HepG2 (cell line): ENCODE measurements around the gene TBC1D24. TPM values are rescaled to one million over a fixed set of nuclear protein-coding genes. Genes with fewer than 3 reads are reported as not detected.

ENCODE experiments used
- CBX2 ChIP-seq, 2 experiments: fragments of 200-600 bp in 1 of 2; sonication (generic); formaldehyde crosslinking in 1 of 2; IDR thresholded peaks; 2 replicates each; pipeline versions ENCODE4 v1.7.0 to v1.8.1; 2018 to 2022; ENCODE audit warnings: low read depth in 2 of 2, low read length in 1 of 2, mild to moderate bottlenecking in 1 of 2, missing genetic modification reagents in 1 of 2
- MTA3 ChIP-seq: sonication (generic); formaldehyde crosslinking; IDR thresholded peaks from 2 replicates; pipeline ENCODE4 v1.4.0; 2020; ENCODE audit warnings: missing genetic modification reagents
- NFKB2 ChIP-seq: sonication (generic); formaldehyde crosslinking; IDR thresholded peaks from 2 replicates; pipeline ENCODE4 v1.4.0; 2020; ENCODE audit warnings: missing genetic modification reagents, borderline replicate concordance
- PAXIP1 ChIP-seq: sonication (generic); formaldehyde crosslinking; conservative IDR thresholded peaks from 2 replicates; pipeline ENCODE4 v1.4.0; 2020; ENCODE audit warnings: mild to moderate bottlenecking, missing genetic modification reagents, moderate library complexity
- SOX13 ChIP-seq, 3 experiments: fragments of 450-650 bp in 1 of 3; sonication (generic) in 1 of 3; formaldehyde crosslinking in 1 of 3; IDR thresholded peaks in 2 of 3; conservative IDR thresholded peaks in 1 of 3; 2 replicates each; pipeline versions ENCODE4 v1.5.0 to v1.6.1; 2016 to 2020; ENCODE audit warnings: antibody characterized with exemption in 1 of 3, mild to moderate bottlenecking in 1 of 3, missing compliant biosample characterization in 1 of 3, missing genetic modification reagents in 1 of 3, moderate library complexity in 1 of 3
- ZBTB3 ChIP-seq: sonication (generic); formaldehyde crosslinking; IDR thresholded peaks from 2 replicates; pipeline ENCODE4 v1.4.0; 2020; ENCODE audit warnings: low read depth, mild to moderate bottlenecking, moderate library complexity, missing genetic modification reagents, borderline replicate concordance
- ZNF101 ChIP-seq: sonication (generic); formaldehyde crosslinking; IDR thresholded peaks from 2 replicates; pipeline ENCODE4 v1.4.0; 2020; ENCODE audit warnings: mild to moderate bottlenecking, low read depth, missing genetic modification reagents, borderline replicate concordance
- ZSCAN20 ChIP-seq: sonication (generic); formaldehyde crosslinking; IDR thresholded peaks from 2 replicates; pipeline ENCODE4 v1.4.0; 2020; ENCODE audit warnings: missing genetic modification reagents, mild to moderate bottlenecking, borderline replicate concordance
- polyA plus RNA-seq, 8 experiments: library from polyadenylated mRNA; depleted of rRNA in 3 of 8; stranded (reverse) in 7 of 8; unstranded in 1 of 8; fragments of >200 nt; fragmentation: Illumina TruSeq in 4 of 8; extraction: Trizol in 4 of 8; gene quantifications; 2 replicates each; pipeline versions ENCODE4 v1.2.1 to v1.2.3, GENCODE V29; 2011 to 2016; ENCODE audit warnings: low read depth in 4 of 8, missing spikeins in 1 of 8, mixed read lengths in 1 of 8; ENCODE audit not compliant: insufficient read depth in 1 of 8
- total RNA-seq, 5 experiments: library from RNA; depleted of rRNA; stranded (reverse); fragments of >200 nt; fragmentation: Illumina TruSeq; extraction: Trizol; gene quantifications; 2 replicates each; pipeline ENCODE4 v1.2.3, GENCODE V29; 2016; ENCODE audit warnings: low read depth in 1 of 5
- TF ChIP-seq, protein P1 (sequence below): sonication (generic); formaldehyde crosslinking; IDR thresholded peaks from 2 replicates; pipeline ENCODE4 v1.8.0; 2022; ENCODE audit warnings: mild to moderate bottlenecking, missing genetic modification reagents; ENCODE audit not compliant: insufficient replicate concordance
- TF ChIP-seq, protein P2 (sequence below), 2 experiments: fragments of 450-650 bp in 1 of 2; sonication (generic) in 1 of 2; formaldehyde crosslinking in 1 of 2; IDR thresholded peaks; 2 replicates each; pipeline versions ENCODE4 v1.6.1 to v1.8.0; 2016 to 2022; ENCODE audit warnings: antibody characterized with exemption in 1 of 2, mild to moderate bottlenecking in 1 of 2, missing genetic modification reagents in 1 of 2
- TF ChIP-seq, protein P3 (sequence below): IDR thresholded peaks from 2 replicates; pipeline ENCODE4 v1.6.1; 2012; ENCODE audit warnings: low read depth, low read length, improper control_type of control experiment

The TBC1D24 gene
- total and polyA plus RNA-seq, 2 of the 13 experiments (the other 11 are each of a cell fraction or from before 2014, with no cell fraction given): 7.7 to 13.7 TPM

GRCh38 chr16:2476741-2477140 lies 1.8 kb downstream of the TBC1D24 start (continued):
- TF ChIP-seq PAXIP1 (CRISPR knock-in tag) (peak; percentile 59), SOX13 (IDR thresholded peaks at IDR 0.05) (no peak), SOX13 (CRISPR knock-in tag; conservative IDR thresholded peaks at IDR 0.05 in 1 of 2, IDR thresholded peaks at IDR 0.05 in 1 of 2) (peak in 1 of 2 experiments; percentile 66; a peak in 2 of 4 replicates), CBX2 (IDR thresholded peaks at IDR 0.05; ENCODE audit: low read depth, low read length) (no peak), CBX2 (CRISPR knock-in tag; IDR thresholded peaks at IDR 0.05; ENCODE audit: low read depth) (no peak), MTA3 (CRISPR knock-in tag) (no peak), NFKB2 (CRISPR knock-in tag) (no peak), ZNF101 (CRISPR knock-in tag) (no peak), ZSCAN20 (CRISPR knock-in tag) (no peak), ZBTB3 (no peak)
- TF ChIP-seq, protein P1, sequence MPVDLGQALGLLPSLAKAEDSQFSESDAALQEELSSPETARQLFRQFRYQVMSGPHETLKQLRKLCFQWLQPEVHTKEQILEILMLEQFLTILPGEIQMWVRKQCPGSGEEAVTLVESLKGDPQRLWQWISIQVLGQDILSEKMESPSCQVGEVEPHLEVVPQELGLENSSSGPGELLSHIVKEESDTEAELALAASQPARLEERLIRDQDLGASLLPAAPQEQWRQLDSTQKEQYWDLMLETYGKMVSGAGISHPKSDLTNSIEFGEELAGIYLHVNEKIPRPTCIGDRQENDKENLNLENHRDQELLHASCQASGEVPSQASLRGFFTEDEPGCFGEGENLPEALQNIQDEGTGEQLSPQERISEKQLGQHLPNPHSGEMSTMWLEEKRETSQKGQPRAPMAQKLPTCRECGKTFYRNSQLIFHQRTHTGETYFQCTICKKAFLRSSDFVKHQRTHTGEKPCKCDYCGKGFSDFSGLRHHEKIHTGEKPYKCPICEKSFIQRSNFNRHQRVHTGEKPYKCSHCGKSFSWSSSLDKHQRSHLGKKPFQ (CRISPR knock-in tag): no peak
- TF ChIP-seq, protein P2, sequence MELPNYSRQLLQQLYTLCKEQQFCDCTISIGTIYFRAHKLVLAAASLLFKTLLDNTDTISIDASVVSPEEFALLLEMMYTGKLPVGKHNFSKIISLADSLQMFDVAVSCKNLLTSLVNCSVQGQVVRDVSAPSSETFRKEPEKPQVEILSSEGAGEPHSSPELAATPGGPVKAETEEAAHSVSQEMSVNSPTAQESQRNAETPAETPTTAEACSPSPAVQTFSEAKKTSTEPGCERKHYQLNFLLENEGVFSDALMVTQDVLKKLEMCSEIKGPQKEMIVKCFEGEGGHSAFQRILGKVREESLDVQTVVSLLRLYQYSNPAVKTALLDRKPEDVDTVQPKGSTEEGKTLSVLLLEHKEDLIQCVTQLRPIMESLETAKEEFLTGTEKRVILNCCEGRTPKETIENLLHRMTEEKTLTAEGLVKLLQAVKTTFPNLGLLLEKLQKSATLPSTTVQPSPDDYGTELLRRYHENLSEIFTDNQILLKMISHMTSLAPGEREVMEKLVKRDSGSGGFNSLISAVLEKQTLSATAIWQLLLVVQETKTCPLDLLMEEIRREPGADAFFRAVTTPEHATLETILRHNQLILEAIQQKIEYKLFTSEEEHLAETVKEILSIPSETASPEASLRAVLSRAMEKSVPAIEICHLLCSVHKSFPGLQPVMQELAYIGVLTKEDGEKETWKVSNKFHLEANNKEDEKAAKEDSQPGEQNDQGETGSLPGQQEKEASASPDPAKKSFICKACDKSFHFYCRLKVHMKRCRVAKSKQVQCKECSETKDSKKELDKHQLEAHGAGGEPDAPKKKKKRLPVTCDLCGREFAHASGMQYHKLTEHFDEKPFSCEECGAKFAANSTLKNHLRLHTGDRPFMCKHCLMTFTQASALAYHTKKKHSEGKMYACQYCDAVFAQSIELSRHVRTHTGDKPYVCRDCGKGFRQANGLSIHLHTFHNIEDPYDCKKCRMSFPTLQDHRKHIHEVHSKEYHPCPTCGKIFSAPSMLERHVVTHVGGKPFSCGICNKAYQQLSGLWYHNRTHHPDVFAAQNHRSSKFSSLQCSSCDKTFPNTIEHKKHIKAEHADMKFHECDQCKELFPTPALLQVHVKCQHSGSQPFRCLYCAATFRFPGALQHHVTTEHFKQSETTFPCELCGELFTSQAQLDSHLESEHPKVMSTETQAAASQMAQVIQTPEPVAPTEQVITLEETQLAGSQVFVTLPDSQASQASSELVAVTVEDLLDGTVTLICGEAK (IDR thresholded peaks at IDR 0.05): no peak
- TF ChIP-seq, protein P2 (CRISPR knock-in tag; IDR thresholded peaks at IDR 0.05): no peak
- TF ChIP-seq, protein P3, sequence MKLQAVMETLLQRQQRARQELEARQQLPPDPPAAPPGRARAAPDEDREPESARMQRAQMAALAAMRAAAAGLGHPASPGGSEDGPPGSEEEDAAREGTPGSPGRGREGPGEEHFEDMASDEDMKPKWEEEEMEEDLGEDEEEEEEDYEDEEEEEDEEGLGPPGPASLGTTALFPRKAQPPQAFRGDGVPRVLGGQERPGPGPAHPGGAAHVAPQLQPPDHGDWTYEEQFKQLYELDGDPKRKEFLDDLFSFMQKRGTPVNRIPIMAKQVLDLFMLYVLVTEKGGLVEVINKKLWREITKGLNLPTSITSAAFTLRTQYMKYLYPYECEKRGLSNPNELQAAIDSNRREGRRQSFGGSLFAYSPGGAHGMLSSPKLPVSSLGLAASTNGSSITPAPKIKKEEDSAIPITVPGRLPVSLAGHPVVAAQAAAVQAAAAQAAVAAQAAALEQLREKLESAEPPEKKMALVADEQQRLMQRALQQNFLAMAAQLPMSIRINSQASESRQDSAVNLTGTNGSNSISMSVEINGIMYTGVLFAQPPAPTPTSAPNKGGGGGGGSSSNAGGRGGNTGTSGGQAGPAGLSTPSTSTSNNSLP: peak; percentile 32; the same call in 1 of the 2 replicates
